Panc1 (cell line): ENCODE results near the gene ARF4. TPM values are rescaled to one million over a fixed set of nuclear protein-coding genes. Genes with fewer than 3 reads are reported as not detected.

Experiments used
- ATAC-seq: fragments of 200-7000 bp; cut with Tn5 transposase; 2 replicates; pipeline ENCODE4 v1.9.1; 2020; ENCODE audit warnings: mild to moderate bottlenecking, moderate library complexity
- BruUV-seq: library from RNA; stranded (reverse); fragments of 400-500 nt; replicated peaks from 2 replicates; lab custom pipeline; 2021; lab: Mats Ljungman, UMichigan
- CTCF ChIA-PET: fragments of 300-600 bp; sonication (Branson Sonifier 250); formaldehyde crosslinking; loops from one replicate; lab custom pipeline; 2022; ENCODE audit warnings: antibody characterized with exemption; lab: Charles Lee
- POLR2A ChIA-PET: fragments of 300-600 bp; sonication (Branson Sonifier 250); formaldehyde crosslinking; loops from one replicate; lab custom pipeline; 2022; ENCODE audit warnings: antibody characterized with exemption; lab: Charles Lee
- DNase-seq: peaks from one replicate; pipeline ENCODE4 v3.0.0-alpha.2; 2010; ENCODE audit warnings: low read depth, low spot score
- H3K27ac ChIP-seq: 2 replicates; pipeline ENCODE4 v1.5.1; 2011; ENCODE audit warnings: mild to moderate bottlenecking, low read length, inconsistent platforms
- H3K27me3 ChIP-seq: fragments of 200-500 bp; sonication (Bioruptor generic); 2 replicates; pipeline ENCODE4 v1.6.0; 2014; ENCODE audit warnings: low read length, inconsistent platforms; ENCODE audit not compliant: control insufficient read depth, insufficient read depth
- H3K36me3 ChIP-seq: fragments of 200-500 bp; sonication (Bioruptor generic); 2 replicates; pipeline ENCODE4 v1.5.1; 2014; ENCODE audit warnings: inconsistent platforms, mild to moderate bottlenecking, low read length, moderate library complexity; ENCODE audit not compliant: control insufficient read depth, insufficient read depth
- H3K4me1 ChIP-seq: 2 replicates; pipeline ENCODE4 v1.5.1; 2011; ENCODE audit warnings: inconsistent platforms, mild to moderate bottlenecking, low read length, moderate library complexity; ENCODE audit not compliant: control insufficient read depth, insufficient read depth
- H3K4me3 ChIP-seq, 2 experiments: 2 replicates each; pipeline ENCODE4 v1.5.1; 2011 to 2012; ENCODE audit warnings: low read depth in 2 of 2, low read length in 2 of 2, mild to moderate bottlenecking in 2 of 2, inconsistent platforms in 1 of 2, moderate library complexity in 1 of 2
- H3K9me3 ChIP-seq: fragments of 200-500 bp; sonication (Bioruptor generic); 2 replicates; pipeline ENCODE4 v1.5.1; 2014; ENCODE audit warnings: low read depth, mild to moderate bottlenecking, inconsistent platforms, low read length, moderate library complexity; ENCODE audit not compliant: control insufficient read depth, insufficient read depth
- CTCF ChIP-seq: fragments of 450-650 bp; IDR thresholded peaks from 2 replicates; pipeline ENCODE4 v1.5.1; 2017; ENCODE audit warnings: mild to moderate bottlenecking
- POLR2AphosphoS5 ChIP-seq: IDR thresholded peaks from 2 replicates; pipeline ENCODE4 v1.6.1; 2012; ENCODE audit warnings: mild to moderate bottlenecking, low read depth, low read length, moderate library complexity
- REST ChIP-seq, 2 experiments: IDR thresholded peaks; 2 replicates each; pipeline ENCODE4 v1.6.1; 2011 to 2012; ENCODE audit warnings: low read depth in 2 of 2, control low read depth in 1 of 2, low read length in 1 of 2, mild to moderate bottlenecking in 1 of 2, moderate library complexity in 1 of 2; ENCODE audit not compliant: insufficient read depth in 1 of 2
- SIN3A ChIP-seq: IDR thresholded peaks from 2 replicates; pipeline ENCODE4 v1.6.1; 2012; ENCODE audit warnings: low read depth, mild to moderate bottlenecking, low read length, moderate library complexity, borderline replicate concordance; ENCODE audit not compliant: insufficient read depth
- TCF7L2 ChIP-seq: IDR thresholded peaks from 2 replicates; pipeline ENCODE4 v1.6.1; 2011; ENCODE audit warnings: mild to moderate bottlenecking, low read depth, low read length, inconsistent platforms
- in situ Hi-C: cut with HindIII; loops from 2 replicates; pipeline ENCODE4 v1.10.0; 2016; ENCODE audit warnings: low sequenced_read_pairs, low pct_unique_long_range_greater_than_20kb
- intact Hi-C: fragments of 100-400 bp; cut with micrococcal nuclease; formaldehyde crosslinking; loops from one replicate; pipeline ENCODE4 v1.10.0; 2022; ENCODE audit not compliant: unreplicated experiment
- total RNA-seq: library from RNA; stranded (reverse); gene quantifications from one replicate; pipeline ENCODE4 v1.2.1, GENCODE V29; 2021; ENCODE audit not compliant: unreplicated experiment

Gene ARF4
- total RNA-seq, 1 experiment from 2014 or later: 126 TPM

- Histone ChIP-seq H3K27me3 (no peaks in the 10 kb centered on the region), H3K4me3 (peak overlapping the region; percentile 67 to 85), H3K27ac (peak overlapping the region; percentile 97), H3K36me3 (no peaks in the 10 kb centered on the region; the same call in 1 of the 2 replicates), H3K4me1 (peaks cover 4% of the 10 kb centered on the region; the same call in 1 of the 2 replicates), H3K9me3 (no peaks in the 10 kb centered on the region)
- intact Hi-C loops: loop anchor here (10.0 kb wide), 1 partner anchor 151 kb away; no protein-coding TSS in a partner anchor
- BruUV-seq: TSS peak; percentile 99
- ATAC-seq (no peak; the same call in 1 of the 2 replicates), DNase-seq (no peak)
- ChIA-PET CTCF (no interaction called here), POLR2A (no interaction called here)
- in situ Hi-C loops: no loop called here
- TF ChIP-seq POLR2AphosphoS5 (no peak), TCF7L2 (no peak), CTCF (no peak)
Observed at GRCh38 chr3:57555306-57555705, 41.8 kb downstream of the ARF4 start.

- CTCF ChIA-PET: interaction anchor here (0.6 kb wide), 1 partner anchor 631 kb away, joined by 3 read pairs; no protein-coding TSS in a partner anchor
Observed at GRCh38 chr3:57546616-57547015, 50.5 kb downstream of the ARF4 start.

More at GRCh38 chr3:57546616-57547015, 50.5 kb downstream of the ARF4 start:
- H3K4me1 ChIP-seq: peaks cover 10% of the 10 kb centered on the region
- in situ Hi-C loops (no loop called here), intact Hi-C loops (no loop called here)
- POLR2A ChIA-PET: no interaction called here
- no peaks in the 10 kb centered on the region for H3K36me3 ChIP-seq
- H3K27me3 ChIP-seq: no peaks in the 10 kb centered on the region
- H3K4me3 ChIP-seq: no peak overlapping the region
- H3K27ac ChIP-seq: peak overlapping the region; percentile 57; the same call in 1 of the 2 replicates
- DNase-seq (no peak), ATAC-seq (no peak)
- no peaks in the 10 kb centered on the region for H3K9me3 ChIP-seq
- TF ChIP-seq TCF7L2 (no peak), POLR2AphosphoS5 (no peak), SIN3A (no peak), REST (IDR thresholded peaks at IDR 0.05; ENCODE audit: insufficient read depth in 1 of 2, low read depth in 2 of 2, low read length in 1 of 2) (no peak), CTCF (no peak)
- no TSS peak for BruUV-seq
